BJ (cell line): ENCODE measurements around the gene TACC2. TPM values are rescaled to one million over a fixed set of nuclear protein-coding genes. Genes with fewer than 3 reads are reported as not detected.

ENCODE experiments used
- CTCF ChIA-PET: fragments of 350-600 bp; formaldehyde crosslinking; extraction: SDS; loops from one replicate; lab custom pipeline; 2021; ENCODE audit warnings: antibody characterized with exemption, inconsistent platforms; lab: Yijun Ruan, JAX
- POLR2A ChIA-PET: fragments of 300-600 bp; sonication (Branson Sonifier 250); formaldehyde crosslinking; extraction: SDS; loops from one replicate; lab custom pipeline; 2021; ENCODE audit warnings: antibody characterized with exemption; lab: Charles Lee
- DNase-seq: peaks from one replicate; pipeline ENCODE4 v3.0.0-alpha.2; 2011; ENCODE audit warnings: low read depth
- H3K27me3 ChIP-seq: 2 replicates; pipeline ENCODE4 v1.6.0; 2011; ENCODE audit warnings: low read length; ENCODE audit not compliant: control insufficient read depth, insufficient read depth
- H3K36me3 ChIP-seq: 2 replicates; pipeline ENCODE4 v1.5.1; 2011; ENCODE audit warnings: low read length; ENCODE audit not compliant: control insufficient read depth, insufficient read depth
- H3K4me3 ChIP-seq: 2 replicates; pipeline ENCODE4 v1.5.1; 2011; ENCODE audit warnings: low read depth, mild to moderate bottlenecking, control low read depth, low read length
- polyA plus RNA-seq: library from polyadenylated mRNA; depleted of rRNA; stranded (reverse); fragments of >200 nt; gene quantifications from 2 replicates; pipeline ENCODE4 v1.2.3, GENCODE V29; 2011
- TF ChIP-seq, protein P1 (sequence below): IDR thresholded peaks from 2 replicates; pipeline ENCODE4 v1.5.1; 2011; ENCODE audit warnings: low read depth, mild to moderate bottlenecking, control low read depth, inconsistent platforms, low read length, moderate library complexity; ENCODE audit not compliant: insufficient read depth

Gene TACC2
- polyA plus RNA-seq, 1 experiment: 10.4 TPM

DNA sequence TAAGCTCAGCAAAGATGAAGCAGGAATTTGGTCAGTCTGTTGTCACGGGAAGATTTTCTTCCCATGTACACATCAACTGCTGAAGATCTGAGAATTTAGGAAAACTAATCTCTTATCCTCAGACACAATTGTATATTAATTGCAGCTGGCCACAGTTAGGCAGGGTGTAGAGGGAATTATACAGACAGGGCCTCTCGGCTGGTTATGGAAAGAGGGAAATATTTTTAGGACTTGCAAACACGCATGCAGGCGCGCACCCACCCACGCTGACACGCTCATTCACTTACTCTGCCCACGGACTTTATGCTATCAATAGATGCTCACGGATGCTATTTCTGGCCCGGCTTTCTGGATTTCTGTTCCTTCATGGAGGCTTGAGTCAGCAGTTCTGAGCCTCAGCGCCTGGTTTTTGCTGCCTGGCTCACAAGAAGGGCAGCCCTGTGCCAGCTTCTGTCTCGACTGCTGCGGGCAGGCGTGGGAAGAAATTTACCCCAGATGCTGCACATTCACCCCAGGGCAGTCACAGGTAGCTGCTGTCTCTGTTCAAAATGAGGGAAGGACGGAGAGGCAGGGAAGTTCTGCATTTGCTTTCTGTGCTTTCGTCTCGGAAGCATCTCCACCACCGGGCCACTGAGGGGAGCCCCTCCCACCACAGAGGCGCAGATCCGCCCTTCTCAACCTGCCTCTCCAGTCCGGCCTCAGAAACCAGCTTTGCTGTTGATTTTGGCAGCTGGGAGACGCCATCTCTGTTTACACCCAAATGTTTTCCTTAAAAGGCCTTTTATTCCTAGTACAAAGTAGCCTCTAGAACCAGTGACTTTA is 165.8 kb downstream of the TACC2 start:
- TF ChIP-seq, protein P1, sequence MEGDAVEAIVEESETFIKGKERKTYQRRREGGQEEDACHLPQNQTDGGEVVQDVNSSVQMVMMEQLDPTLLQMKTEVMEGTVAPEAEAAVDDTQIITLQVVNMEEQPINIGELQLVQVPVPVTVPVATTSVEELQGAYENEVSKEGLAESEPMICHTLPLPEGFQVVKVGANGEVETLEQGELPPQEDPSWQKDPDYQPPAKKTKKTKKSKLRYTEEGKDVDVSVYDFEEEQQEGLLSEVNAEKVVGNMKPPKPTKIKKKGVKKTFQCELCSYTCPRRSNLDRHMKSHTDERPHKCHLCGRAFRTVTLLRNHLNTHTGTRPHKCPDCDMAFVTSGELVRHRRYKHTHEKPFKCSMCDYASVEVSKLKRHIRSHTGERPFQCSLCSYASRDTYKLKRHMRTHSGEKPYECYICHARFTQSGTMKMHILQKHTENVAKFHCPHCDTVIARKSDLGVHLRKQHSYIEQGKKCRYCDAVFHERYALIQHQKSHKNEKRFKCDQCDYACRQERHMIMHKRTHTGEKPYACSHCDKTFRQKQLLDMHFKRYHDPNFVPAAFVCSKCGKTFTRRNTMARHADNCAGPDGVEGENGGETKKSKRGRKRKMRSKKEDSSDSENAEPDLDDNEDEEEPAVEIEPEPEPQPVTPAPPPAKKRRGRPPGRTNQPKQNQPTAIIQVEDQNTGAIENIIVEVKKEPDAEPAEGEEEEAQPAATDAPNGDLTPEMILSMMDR: peak; percentile 25; the same call in 1 of the 2 replicates
- DNase-seq: no peak
- peak overlapping the region; percentile 27 for H3K4me3 ChIP-seq
- ChIA-PET CTCF (interaction anchor here (0.6 to 2.1 kb wide), 7 partner anchors 8 to 411 kb away, joined by 3 to 11 read pairs (median 3); no protein-coding TSS in a partner anchor), POLR2A (no interaction called here)
- no peaks in the 10 kb centered on the region for H3K27me3 ChIP-seq
- no peaks in the 10 kb centered on the region; the same call in 1 of the 2 replicates for H3K36me3 ChIP-seq

DNA sequence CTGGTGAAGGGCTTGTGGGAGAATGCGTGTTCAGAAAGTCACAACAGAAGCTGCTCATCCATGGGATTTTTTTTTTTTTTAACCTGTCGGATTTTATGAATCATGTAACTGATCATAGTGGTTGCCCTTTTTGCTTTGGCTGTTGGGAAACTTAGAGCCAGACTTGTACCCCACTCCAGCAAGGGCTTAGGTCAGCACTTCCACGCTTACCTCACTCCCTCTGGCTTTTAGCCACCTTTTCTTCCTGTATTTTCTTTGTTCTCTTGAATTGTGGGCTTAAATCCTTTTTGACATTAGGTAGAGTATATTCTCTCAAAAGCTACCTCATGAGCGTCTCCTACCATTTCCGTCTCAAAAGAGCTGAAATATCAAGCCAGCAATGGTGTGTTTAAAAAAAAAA is 168.5 kb downstream of the TACC2 start:
- ChIA-PET POLR2A (no interaction called here), CTCF (interaction anchor here (0.7 kb wide), 1 partner anchor 485 kb away, joined by 4 read pairs; no protein-coding TSS in a partner anchor)

DNA sequence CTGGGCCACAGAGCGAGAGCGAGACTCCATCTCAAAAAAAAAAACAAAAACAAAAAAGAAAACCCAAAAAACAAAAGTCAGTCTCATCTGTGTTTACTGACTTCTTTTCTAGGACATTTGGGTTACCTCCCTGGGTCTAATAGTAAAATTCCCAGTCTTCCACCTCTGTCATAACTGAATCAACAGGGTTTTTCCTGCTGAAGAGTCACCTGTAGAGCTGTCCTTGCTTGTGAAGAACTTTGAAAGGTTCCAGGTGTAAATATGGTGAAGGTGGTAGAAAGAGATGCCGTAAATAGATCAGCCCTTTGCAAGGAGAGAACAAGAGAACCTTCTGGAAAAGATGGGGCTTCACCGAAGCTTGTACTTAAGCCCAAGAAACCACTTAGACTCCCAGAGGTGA is 169.4 kb downstream of the TACC2 start:
- no peaks in the 10 kb centered on the region for H3K27me3 ChIP-seq
- ChIA-PET POLR2A (no interaction called here), CTCF (no interaction called here)
- TF ChIP-seq, protein P1: no peak
- DNase-seq: no peak
- H3K4me3 ChIP-seq: no peak overlapping the region
- no peaks in the 10 kb centered on the region; the same call in 1 of the 2 replicates for H3K36me3 ChIP-seq

More for the DNA sequence above, 168.5 kb downstream of the TACC2 start:
- TF ChIP-seq, protein P1: no peak
- no peaks in the 10 kb centered on the region; the same call in 1 of the 2 replicates for H3K36me3 ChIP-seq
- H3K27me3 ChIP-seq: no peaks in the 10 kb centered on the region
- no peak for DNase-seq
- no peak overlapping the region for H3K4me3 ChIP-seq

DNA sequence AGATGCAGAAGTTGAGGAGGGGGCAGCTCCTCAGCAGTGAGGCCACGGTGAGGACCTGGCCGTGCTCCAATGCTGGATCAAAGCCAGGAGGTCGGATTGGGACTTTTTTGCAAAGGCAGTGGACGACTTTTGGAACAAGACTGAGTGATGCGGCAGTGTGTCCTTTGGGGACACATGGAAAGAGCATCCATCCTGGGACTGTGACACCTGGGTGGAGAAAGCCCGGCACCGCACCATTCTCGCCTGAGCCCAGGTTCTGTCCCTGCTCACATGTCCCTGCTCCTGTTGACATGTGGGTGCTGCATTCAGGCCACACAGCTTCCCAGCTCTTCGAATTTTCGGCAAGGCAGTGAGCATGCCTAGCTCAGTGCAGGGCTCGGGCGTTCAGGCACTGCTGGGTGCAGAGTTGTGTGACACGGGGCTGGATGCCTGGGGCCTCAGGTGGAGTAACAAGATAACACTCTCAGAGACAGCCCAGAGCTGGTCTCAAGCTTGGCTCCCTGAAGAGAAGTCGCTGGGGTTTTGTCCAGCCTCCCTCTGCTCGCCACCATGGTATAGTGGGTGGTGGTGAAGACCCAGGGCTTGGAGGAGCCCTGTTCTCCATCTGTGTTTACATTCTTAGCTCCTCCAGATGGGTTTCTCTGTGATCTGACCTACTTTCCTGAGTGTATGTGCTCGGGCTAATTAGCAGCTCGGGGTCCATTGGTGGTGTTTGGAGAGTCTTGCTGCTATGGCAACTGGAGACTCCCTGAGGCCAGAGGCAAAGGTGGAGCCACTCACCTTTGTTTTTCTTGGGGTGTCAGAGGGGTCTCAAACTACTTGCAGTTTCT is 170.4 kb downstream of the TACC2 start:
- ChIA-PET POLR2A (no interaction called here), CTCF (interaction anchor here (0.9 to 1.9 kb wide), 5 partner anchors 8 to 32 kb away, joined by 3 to 5 read pairs (median 3); no protein-coding TSS in a partner anchor)
- TF ChIP-seq, protein P1: no peak
- no peak for DNase-seq
- Histone ChIP-seq H3K36me3 (no peaks in the 10 kb centered on the region; the same call in 1 of the 2 replicates), H3K4me3 (no peak overlapping the region), H3K27me3 (no peaks in the 10 kb centered on the region)

DNA sequence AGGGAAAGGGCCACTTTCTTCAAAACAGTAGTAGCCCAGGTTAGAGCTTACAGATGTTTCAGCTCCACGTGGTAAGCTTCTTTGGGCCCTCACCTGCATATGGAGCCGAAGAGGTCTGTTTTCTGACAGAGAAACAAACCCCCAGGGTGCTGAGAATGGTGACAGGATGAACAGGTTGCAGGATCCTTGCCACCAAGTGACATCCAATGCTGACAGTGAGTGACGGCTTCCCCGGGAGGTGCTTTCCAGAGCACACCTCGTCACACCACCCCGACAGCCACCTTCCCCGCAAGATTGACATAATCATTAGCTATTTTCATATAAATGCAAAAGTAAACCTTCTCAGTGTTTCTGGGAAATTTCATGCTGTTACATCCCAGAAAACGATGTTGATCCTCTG is 172.8 kb downstream of the TACC2 start:
- Histone ChIP-seq H3K4me3 (no peak overlapping the region), H3K36me3 (no peaks in the 10 kb centered on the region; the same call in 1 of the 2 replicates), H3K27me3 (no peaks in the 10 kb centered on the region)
- TF ChIP-seq, protein P1: no peak
- POLR2A ChIA-PET: no interaction called here
- CTCF ChIA-PET: interaction anchor here (1.2 to 2.3 kb wide), 2 partner anchors 8 to 21 kb away, joined by 3 to 7 read pairs; no protein-coding TSS in a partner anchor
- no peak for DNase-seq
